ENCODE measurements around the gene VAT1L. TPM values are rescaled to one million over a fixed set of nuclear protein-coding genes. Genes with fewer than 3 reads are reported as not detected.
A peak's percentile ranks its signal among the peaks of the same experiment; 100 is the strongest.

VAT1L gene
- total RNA-seq, 1 experiment from 2014 or later, result 33.8 TPM

DNA sequence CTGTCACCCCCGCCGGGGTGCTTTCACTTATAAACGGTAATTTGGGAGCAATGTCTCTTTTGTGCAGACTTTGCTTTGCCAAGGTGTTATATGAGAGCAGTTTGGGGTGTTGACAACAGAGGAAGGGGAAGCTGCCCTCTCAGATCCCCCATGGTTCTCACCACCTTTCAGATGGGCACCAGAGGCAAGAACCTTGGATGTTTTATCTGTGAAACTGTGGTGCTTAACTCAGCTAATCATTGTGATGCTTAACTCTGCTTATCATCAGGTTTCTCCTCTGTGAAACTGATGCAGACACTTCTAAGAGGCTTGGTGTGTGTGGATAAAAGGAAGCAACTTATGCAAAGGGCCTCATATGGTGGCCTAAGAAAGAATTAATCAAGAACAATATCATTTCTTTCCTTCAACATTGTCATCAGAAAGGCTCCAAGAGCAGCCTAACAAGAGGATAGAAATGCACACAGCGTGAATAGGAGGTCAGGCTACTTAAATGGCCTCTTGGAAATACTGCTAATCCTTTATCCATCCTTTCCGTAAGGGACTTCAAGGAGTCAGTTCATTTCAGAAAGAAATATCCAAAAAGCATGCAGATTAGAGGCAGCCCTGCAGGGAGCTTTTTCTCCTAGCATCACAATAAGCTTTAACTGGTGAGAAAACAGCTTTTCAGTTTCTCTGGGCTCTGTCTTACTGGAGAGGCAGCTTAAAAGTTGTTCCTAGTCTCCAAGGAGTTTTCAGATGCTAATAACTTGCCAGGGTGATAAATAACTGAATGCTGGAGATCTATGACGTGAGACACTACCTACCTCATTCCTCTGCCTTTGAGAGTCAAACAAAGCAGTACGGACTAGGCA is 178.9 kb downstream of the VAT1L start:
- no peak overlapping the region for H2AFZ ChIP-seq (ENCODE audit: low read length)
- H3K18ac ChIP-seq (ENCODE audit: insufficient read length, low read depth, low read length), result no peak overlapping the region
- H3T11ph ChIP-seq (ENCODE audit: low read length), result no peak overlapping the region
- no peak overlapping the region for H3K23ac ChIP-seq (ENCODE audit: insufficient read length, low read depth, low read length)
- peaks cover 30% of the 10 kb centered on the region for H3K4me1 ChIP-seq (ENCODE audit: insufficient read depth, low read length)
- no peak overlapping the region for H2BK15ac ChIP-seq (ENCODE audit: low read depth, low read length)
- H3K4me2 ChIP-seq (ENCODE audit: insufficient read depth, insufficient read length, low read length), result peak overlapping the region; percentile 35
- no peak overlapping the region for H2BK12ac ChIP-seq (ENCODE audit: insufficient read length, low read depth, low read length)
- peak; percentile 76 for DNase-seq
- no peak overlapping the region for H2AK5ac ChIP-seq (ENCODE audit: insufficient read length, low read length)
- no peak overlapping the region for H4K91ac ChIP-seq (ENCODE audit: insufficient read length, low read depth, low read length)
- no peak overlapping the region for H3K14ac ChIP-seq (ENCODE audit: insufficient read depth, low read length)
- H3K27me3 ChIP-seq (ENCODE audit: insufficient read depth, low read length), result no peaks in the 10 kb centered on the region
- H3K36me3 Mint-ChIP-seq (ENCODE audit: insufficient read depth in 1 of 3, low read depth in 3 of 3), result peaks cover 3 to 8% (median 4%) of the 10 kb centered on the region in 3 experiments; a peak in 5 of 7 replicates
- H3K23me2 ChIP-seq (ENCODE audit: insufficient read length, low read depth, low read length, poor library complexity, severe bottlenecking), result no peaks in the 10 kb centered on the region
- H4K8ac ChIP-seq (replicated peaks; ENCODE audit: insufficient read length, low read depth, low read length), result no peak overlapping the region
- TF ChIP-seq, protein P1, sequence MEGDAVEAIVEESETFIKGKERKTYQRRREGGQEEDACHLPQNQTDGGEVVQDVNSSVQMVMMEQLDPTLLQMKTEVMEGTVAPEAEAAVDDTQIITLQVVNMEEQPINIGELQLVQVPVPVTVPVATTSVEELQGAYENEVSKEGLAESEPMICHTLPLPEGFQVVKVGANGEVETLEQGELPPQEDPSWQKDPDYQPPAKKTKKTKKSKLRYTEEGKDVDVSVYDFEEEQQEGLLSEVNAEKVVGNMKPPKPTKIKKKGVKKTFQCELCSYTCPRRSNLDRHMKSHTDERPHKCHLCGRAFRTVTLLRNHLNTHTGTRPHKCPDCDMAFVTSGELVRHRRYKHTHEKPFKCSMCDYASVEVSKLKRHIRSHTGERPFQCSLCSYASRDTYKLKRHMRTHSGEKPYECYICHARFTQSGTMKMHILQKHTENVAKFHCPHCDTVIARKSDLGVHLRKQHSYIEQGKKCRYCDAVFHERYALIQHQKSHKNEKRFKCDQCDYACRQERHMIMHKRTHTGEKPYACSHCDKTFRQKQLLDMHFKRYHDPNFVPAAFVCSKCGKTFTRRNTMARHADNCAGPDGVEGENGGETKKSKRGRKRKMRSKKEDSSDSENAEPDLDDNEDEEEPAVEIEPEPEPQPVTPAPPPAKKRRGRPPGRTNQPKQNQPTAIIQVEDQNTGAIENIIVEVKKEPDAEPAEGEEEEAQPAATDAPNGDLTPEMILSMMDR (conservative IDR thresholded peaks at IDR 0.05), result no peak
- H4K20me1 ChIP-seq (ENCODE audit: control insufficient read depth, insufficient read depth, insufficient read length), result no peaks in the 10 kb centered on the region
- H3K9ac ChIP-seq (ENCODE audit: extremely low read depth, insufficient read length, low read length), result no peak overlapping the region
- no peak overlapping the region for H3K56ac ChIP-seq (ENCODE audit: insufficient read length, low read depth, low read length)
- H3K27ac Mint-ChIP-seq, result peak overlapping the region; percentile 98 to 99 (median 98)
- H3K4me1 Mint-ChIP-seq, result peaks cover 77 to 79% of the 10 kb centered on the region in 2 experiments
- H3K4me3 Mint-ChIP-seq, result no peak overlapping the region; a peak in 1 of 5 replicates
- H3K9me3 ChIP-seq (ENCODE audit: control insufficient read depth, low read depth, low read length), result no peaks in the 10 kb centered on the region
- H2BK5ac ChIP-seq (ENCODE audit: insufficient read length, low read length), result no peak overlapping the region
- H3K79me2 ChIP-seq (ENCODE audit: insufficient read depth, low read length), result no peaks in the 10 kb centered on the region
- H3K27me3 Mint-ChIP-seq (ENCODE audit: low read depth), result peaks cover 25% of the 10 kb centered on the region
- H2BK120ac ChIP-seq (ENCODE audit: low read depth, low read length, poor library complexity, severe bottlenecking), result no peak overlapping the region
- no peak overlapping the region for H4K5ac ChIP-seq (ENCODE audit: insufficient read length, low read depth, low read length)
- WGBS (ENCODE audit: extremely low coverage, insufficient read length, low lambda C conversion rate), result no CpG with 5 or more reads among the region's 7 CpGs
- no peak overlapping the region for H3K4ac ChIP-seq (ENCODE audit: low read depth, low read length)
- no peak overlapping the region for H2BK20ac ChIP-seq (ENCODE audit: low read depth, low read length, poor library complexity, severe bottlenecking)
- H3K9me3 Mint-ChIP-seq, result peaks cover 0 to 7% of the 10 kb centered on the region in 2 experiments; a peak in 2 of 5 replicates
- peak overlapping the region; percentile 95 for H3K27ac ChIP-seq (ENCODE audit: insufficient read length, low read depth, low read length)
- no peaks in the 10 kb centered on the region for H3K79me1 ChIP-seq (ENCODE audit: insufficient read depth, low read depth, low read length, poor library complexity, severe bottlenecking)

Measured in H9 (cell line).